Parathyroid adenoma (tissue), 2 donors: ENCODE results near the gene TEX9.
"Not testable (repeated sequence)": the region's sequence is repeated elsewhere in the genome, so short reads cannot be mapped to it uniquely, and the experiment has no call there.

Experiments used
- H2AFZ ChIP-seq: fragments of 300-600 bp; sonication (generic); one replicate; pipeline ENCODE4 v1.7.0; 2017; ENCODE audit warnings: antibody characterized with exemption, mild to moderate bottlenecking
- H3K27ac ChIP-seq: fragments of 300-600 bp; sonication (generic); one replicate; pipeline ENCODE4 v1.7.0; 2017
- H3K27me3 ChIP-seq: fragments of 300-600 bp; sonication (generic); one replicate; pipeline ENCODE4 v1.7.0; 2017; ENCODE audit warnings: low read length; ENCODE audit not compliant: control insufficient read depth, insufficient read depth
- H3K36me3 ChIP-seq: fragments of 300-600 bp; sonication (generic); one replicate; pipeline ENCODE4 v1.7.0; 2017; ENCODE audit warnings: low read length; ENCODE audit not compliant: control insufficient read depth, insufficient read depth
- H3K4me1 ChIP-seq: fragments of 300-600 bp; sonication (generic); one replicate; pipeline ENCODE4 v1.7.0; 2017; ENCODE audit warnings: control low read depth
- H3K4me2 ChIP-seq: fragments of 300-600 bp; sonication (generic); one replicate; pipeline ENCODE4 v1.7.0; 2017; ENCODE audit warnings: low read length
- H3K4me3 ChIP-seq: fragments of 300-600 bp; sonication (generic); one replicate; pipeline ENCODE4 v1.7.0; 2017; ENCODE audit warnings: low read depth, low read length
- H3K79me2 ChIP-seq: fragments of 300-600 bp; sonication (generic); one replicate; pipeline ENCODE4 v1.7.0; 2017; ENCODE audit warnings: control low read depth
- H3K9ac ChIP-seq: fragments of 300-600 bp; sonication (generic); one replicate; pipeline ENCODE4 v1.7.0; 2017; ENCODE audit warnings: mild to moderate bottlenecking
- H3K9me3 ChIP-seq: fragments of 300-600 bp; sonication (generic); one replicate; pipeline ENCODE4 v1.7.0; 2017; ENCODE audit warnings: low read length; ENCODE audit not compliant: control insufficient read depth
- CTCF ChIP-seq: fragments of 300-600 bp; sonication (generic); IDR thresholded peaks from one replicate; pipeline ENCODE4 v1.7.0; 2017; ENCODE audit warnings: antibody characterized with exemption, mild to moderate bottlenecking
- donor health status: primary hyperparathyroidism.

Gene TEX9

GRCh38 chr15:56390739-56391267 lies 25.6 kb downstream of the TEX9 start:
- no peak for TF ChIP-seq CTCF
- no peak overlapping the region for H3K4me2 ChIP-seq
- H3K36me3 ChIP-seq = no peaks in the 10 kb centered on the region
- no peaks in the 10 kb centered on the region for H3K9me3 ChIP-seq
- H2AFZ ChIP-seq = no peak overlapping the region
- H3K79me2 ChIP-seq = no peaks in the 10 kb centered on the region
- no peaks in the 10 kb centered on the region for H3K4me1 ChIP-seq
- H3K27ac ChIP-seq = no peak overlapping the region
- no peak overlapping the region for H3K4me3 ChIP-seq
- H3K27me3 ChIP-seq = no peaks in the 10 kb centered on the region
- no peak overlapping the region for H3K9ac ChIP-seq

GRCh38 chr15:56393277-56393676 lies 28.1 kb downstream of the TEX9 start:
- Histone ChIP-seq H3K9me3 (no peaks in the 10 kb centered on the region), H2AFZ (no peak overlapping the region), H3K36me3 (no peaks in the 10 kb centered on the region), H3K27ac (no peak overlapping the region), H3K4me1 (no peaks in the 10 kb centered on the region), H3K27me3 (no peaks in the 10 kb centered on the region), H3K9ac (no peak overlapping the region), H3K79me2 (no peaks in the 10 kb centered on the region), H3K4me3 (no peak overlapping the region), H3K4me2 (no peak overlapping the region)
- no peak for TF ChIP-seq CTCF

GRCh38 chr15:56394909-56395308 lies 29.7 kb downstream of the TEX9 start:
- no peaks in the 10 kb centered on the region for H3K79me2 ChIP-seq
- no peaks in the 10 kb centered on the region for H3K4me1 ChIP-seq
- no peaks in the 10 kb centered on the region for H3K9me3 ChIP-seq
- H3K9ac ChIP-seq = no peak overlapping the region
- H3K36me3 ChIP-seq = no peaks in the 10 kb centered on the region
- TF ChIP-seq CTCF = no peak
- H3K4me2 ChIP-seq = no peak overlapping the region
- no peaks in the 10 kb centered on the region for H3K27me3 ChIP-seq
- no peak overlapping the region for H3K27ac ChIP-seq
- H3K4me3 ChIP-seq = no peak overlapping the region
- no peak overlapping the region for H2AFZ ChIP-seq

GRCh38 chr15:56397325-56397724 lies 32.1 kb downstream of the TEX9 start:
- H3K36me3 ChIP-seq, H3K9me3 ChIP-seq, H3K4me3 ChIP-seq, H3K27me3 ChIP-seq, H3K9ac ChIP-seq, H3K4me1 ChIP-seq, H3K27ac ChIP-seq, H3K79me2 ChIP-seq, H3K4me2 ChIP-seq, H2AFZ ChIP-seq: not testable (repeated sequence)

GRCh38 chr15:56399209-56399608 lies 34.0 kb downstream of the TEX9 start:
- H3K27me3 ChIP-seq, H3K9ac ChIP-seq, H3K4me1 ChIP-seq, H3K27ac ChIP-seq, H3K36me3 ChIP-seq, H2AFZ ChIP-seq, H3K4me3 ChIP-seq, H3K9me3 ChIP-seq, H3K4me2 ChIP-seq, H3K79me2 ChIP-seq: not testable (repeated sequence)

- no peaks in the 10 kb centered on the region for H3K9me3 ChIP-seq
- H3K27ac ChIP-seq = no peak overlapping the region
- H3K4me1 ChIP-seq = no peaks in the 10 kb centered on the region
- H3K4me3 ChIP-seq = no peak overlapping the region
- no peaks in the 10 kb centered on the region for H3K36me3 ChIP-seq
- H3K4me2 ChIP-seq = no peak overlapping the region
- no peaks in the 10 kb centered on the region for H3K79me2 ChIP-seq
- H3K9ac ChIP-seq = no peak overlapping the region
- H2AFZ ChIP-seq = no peak overlapping the region
- TF ChIP-seq CTCF = no peak
- H3K27me3 ChIP-seq = no peaks in the 10 kb centered on the region
These were observed 45.5 kb downstream of the TEX9 start for GRCh38 chr15:56410721-56411120.
